HCT116 (cell line): Measurements from ENCODE around the gene SULT1A2. TPM values are rescaled to one million over a fixed set of nuclear protein-coding genes. Genes with fewer than 3 reads are reported as not detected.
A peak's percentile ranks its signal among the peaks of the same experiment; 100 is the strongest.
"Not testable (repeated sequence)": the region's sequence is repeated elsewhere in the genome, so short reads cannot be mapped to it uniquely, and the experiment has no call there.

Experiments
- ATAC-seq: fragments of 200-7000 bp; cut with Tn5 transposase; 2 replicates; pipeline ENCODE4 v1.9.1; 2020; ENCODE audit warnings: mild to moderate bottlenecking, moderate library complexity
- BruUV-seq: library from RNA; stranded (reverse); fragments of 400-500 nt; replicated peaks from 2 replicates; lab custom pipeline; 2021; lab: Mats Ljungman, UMichigan
- CTCF ChIA-PET: fragments of 300-600 bp; sonication (Branson Sonifier 250); formaldehyde crosslinking; loops from one replicate; lab custom pipeline; 2021; ENCODE audit warnings: antibody characterized with exemption; lab: Charles Lee
- POLR2A ChIA-PET: fragments of 300-600, 350-600 bp; sonication (Branson Sonifier 250); formaldehyde crosslinking; loops from one replicate; lab custom pipeline; 2021; ENCODE audit warnings: antibody characterized with exemption; lab: Charles Lee
- RAD21 ChIA-PET, 2 experiments: fragments of 300-600 bp; sonication (Branson Sonifier 250); formaldehyde crosslinking; loops; one replicate each; lab custom pipeline; 2023; ENCODE audit warnings: low total read pairs in 2 of 2; ENCODE audit not compliant: uncharacterized antibody in 2 of 2, unreplicated experiment in 2 of 2, low non-redundant PET in 1 of 2; lab: Charles Lee
- DNase-seq: peaks from one replicate; pipeline ENCODE4 v3.0.0-alpha.2; 2010; ENCODE audit warnings: low read depth, low spot score
- H2AFZ ChIP-seq: fragments of 200-600 bp; shearing (Covaris generic), sonication (generic); 2 replicates; pipeline ENCODE4 v1.6.1; 2017; ENCODE audit warnings: low read depth, mixed run types, mixed read lengths, antibody characterized with exemption, low read length; ENCODE audit not compliant: poor library complexity, severe bottlenecking
- H3K27ac ChIP-seq: 2 replicates; pipeline ENCODE4 v1.5.1; 2012; ENCODE audit warnings: low read depth, low read length
- H3K27me3 ChIP-seq: fragments of 200-600 bp; sonication (generic); 2 replicates; pipeline ENCODE4 v1.6.1; 2016; ENCODE audit warnings: mixed run types, low read length, mixed read lengths; ENCODE audit not compliant: insufficient read depth
- H3K36me3 ChIP-seq, 2 experiments: fragments of 200-500 bp in 1 of 2; fragments of 200-600 bp in 1 of 2; sonication (Bioruptor generic) in 1 of 2; sonication (generic) in 1 of 2; 2 replicates each; pipeline versions ENCODE4 v1.5.1 to v1.6.1; 2014 to 2016; ENCODE audit warnings: low read length in 2 of 2, inconsistent platforms in 1 of 2, mixed read lengths in 1 of 2, mixed run types in 1 of 2; ENCODE audit not compliant: insufficient read depth in 2 of 2, control insufficient read depth in 1 of 2
- H3K4me1 ChIP-seq, 2 experiments: fragments of 200-600 bp in 1 of 2; sonication (generic) in 1 of 2; 2 replicates each; pipeline versions ENCODE4 v1.5.1 to v1.6.1; 2012 to 2017; ENCODE audit warnings: low read length in 2 of 2, inconsistent platforms in 1 of 2, mild to moderate bottlenecking in 1 of 2, mixed read lengths in 1 of 2, mixed run types in 1 of 2, moderate library complexity in 1 of 2; ENCODE audit not compliant: insufficient read depth in 2 of 2, control insufficient read depth in 1 of 2
- H3K4me2 ChIP-seq: fragments of 200-600 bp; sonication (generic); 2 replicates; pipeline ENCODE4 v1.6.1; 2017; ENCODE audit warnings: mixed run types, low read length, mixed read lengths
- H3K4me3 ChIP-seq, 2 experiments: fragments of 200-600 bp in 1 of 2; sonication (generic) in 1 of 2; replicated peaks in 1 of 2; 2 replicates each; pipeline ENCODE4 v1.5.1; 2011 to 2016; ENCODE audit warnings: low read length in 2 of 2, control low read depth in 1 of 2, low read depth in 1 of 2, mild to moderate bottlenecking in 1 of 2, mixed read lengths in 1 of 2, mixed run types in 1 of 2
- H3K79me2 ChIP-seq: fragments of 200-600 bp; sonication (generic); 2 replicates; pipeline ENCODE4 v1.6.1; 2017; ENCODE audit warnings: mild to moderate bottlenecking, mixed run types, low read length, moderate library complexity, mixed read lengths; ENCODE audit not compliant: insufficient read depth
- H3K9ac ChIP-seq: fragments of 200-600 bp; sonication (generic); 2 replicates; pipeline ENCODE4 v1.6.1; 2016; ENCODE audit warnings: low read length, mixed read lengths
- H3K9me2 ChIP-seq: fragments of 200-600 bp; sonication (generic), shearing (Covaris generic); 2 replicates; pipeline ENCODE4 v1.6.1; 2017; ENCODE audit warnings: mixed run types, mild to moderate bottlenecking, moderate library complexity; ENCODE audit not compliant: insufficient read depth
- H3K9me3 ChIP-seq, 2 experiments: fragments of 200-500 bp in 1 of 2; fragments of 200-600 bp in 1 of 2; sonication (Bioruptor generic) in 1 of 2; sonication (generic) in 1 of 2; 2 replicates each; pipeline ENCODE4 v1.6.1; 2014 to 2017; ENCODE audit warnings: low read length in 2 of 2, mixed read lengths in 2 of 2, inconsistent platforms in 1 of 2, low read depth in 1 of 2, mild to moderate bottlenecking in 1 of 2, mixed run types in 1 of 2, moderate library complexity in 1 of 2; ENCODE audit not compliant: control insufficient read depth in 1 of 2, insufficient read depth in 1 of 2
- H4K20me1 ChIP-seq: fragments of 200-600 bp; sonication (generic), shearing (Covaris generic); 2 replicates; pipeline ENCODE4 v1.6.1; 2017; ENCODE audit warnings: mixed run types, mild to moderate bottlenecking, moderate library complexity; ENCODE audit not compliant: insufficient read depth
- ATF3 ChIP-seq: IDR thresholded peaks from 2 replicates; pipeline ENCODE4 v1.6.1; 2012
- POLR2A ChIP-seq: IDR thresholded peaks from 2 replicates; pipeline ENCODE4 v1.7.0; 2011; ENCODE audit warnings: borderline replicate concordance; ENCODE audit not compliant: insufficient read depth, insufficient read length; ENCODE audit errors: extremely low read depth
- POLR2AphosphoS5 ChIP-seq: IDR thresholded peaks from 2 replicates; pipeline ENCODE4 v1.6.1; 2011; ENCODE audit warnings: mild to moderate bottlenecking, low read depth, low read length, moderate library complexity
- RAD21 ChIP-seq: IDR thresholded peaks from 2 replicates; pipeline ENCODE4 v1.6.1; 2012; ENCODE audit warnings: low read depth, mild to moderate bottlenecking
- ZFX ChIP-seq: fragments of 450-650 bp; IDR thresholded peaks from 2 replicates; pipeline ENCODE4 v1.6.1; 2017
- intact Hi-C: fragments of 100-400 bp; cut with micrococcal nuclease; formaldehyde crosslinking; loops from 2 replicates; pipeline ENCODE4 v1.10.0; 2022
- total RNA-seq: library from RNA; stranded (reverse); gene quantifications from one replicate; pipeline ENCODE4 v1.2.1, GENCODE V29; 2021; ENCODE audit not compliant: unreplicated experiment
- TF ChIP-seq, protein P1 (sequence below), 3 experiments: fragments of 200-600 bp in 1 of 3; sonication (generic) in 1 of 3; IDR thresholded peaks in 2 of 3; conservative IDR thresholded peaks in 1 of 3; 2 replicates each; pipeline ENCODE4 v1.5.1; 2012 to 2017; ENCODE audit warnings: low read depth in 2 of 3, low read length in 2 of 3, antibody characterized with exemption in 1 of 3, borderline replicate concordance in 1 of 3, control low read depth in 1 of 3, mild to moderate bottlenecking in 1 of 3, mixed read lengths in 1 of 3, mixed run types in 1 of 3, moderate library complexity in 1 of 3; ENCODE audit not compliant: insufficient read depth in 1 of 3

The SULT1A2 gene
- total RNA-seq, 1 experiment from 2014 or later = 1.9 TPM

- TF ChIP-seq, protein P1, sequence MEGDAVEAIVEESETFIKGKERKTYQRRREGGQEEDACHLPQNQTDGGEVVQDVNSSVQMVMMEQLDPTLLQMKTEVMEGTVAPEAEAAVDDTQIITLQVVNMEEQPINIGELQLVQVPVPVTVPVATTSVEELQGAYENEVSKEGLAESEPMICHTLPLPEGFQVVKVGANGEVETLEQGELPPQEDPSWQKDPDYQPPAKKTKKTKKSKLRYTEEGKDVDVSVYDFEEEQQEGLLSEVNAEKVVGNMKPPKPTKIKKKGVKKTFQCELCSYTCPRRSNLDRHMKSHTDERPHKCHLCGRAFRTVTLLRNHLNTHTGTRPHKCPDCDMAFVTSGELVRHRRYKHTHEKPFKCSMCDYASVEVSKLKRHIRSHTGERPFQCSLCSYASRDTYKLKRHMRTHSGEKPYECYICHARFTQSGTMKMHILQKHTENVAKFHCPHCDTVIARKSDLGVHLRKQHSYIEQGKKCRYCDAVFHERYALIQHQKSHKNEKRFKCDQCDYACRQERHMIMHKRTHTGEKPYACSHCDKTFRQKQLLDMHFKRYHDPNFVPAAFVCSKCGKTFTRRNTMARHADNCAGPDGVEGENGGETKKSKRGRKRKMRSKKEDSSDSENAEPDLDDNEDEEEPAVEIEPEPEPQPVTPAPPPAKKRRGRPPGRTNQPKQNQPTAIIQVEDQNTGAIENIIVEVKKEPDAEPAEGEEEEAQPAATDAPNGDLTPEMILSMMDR (IDR thresholded peaks at IDR 0.05 in 2 of 3, conservative IDR thresholded peaks at IDR 0.05 in 1 of 3; ENCODE audit: borderline replicate concordance in 1 of 3, insufficient read depth in 1 of 3, low read depth in 2 of 3, low read length in 2 of 3) = no peak
Measured at GRCh38 chr16:28610595-28611191, 13.8 kb upstream of the SULT1A2 start (continued).

DNA sequence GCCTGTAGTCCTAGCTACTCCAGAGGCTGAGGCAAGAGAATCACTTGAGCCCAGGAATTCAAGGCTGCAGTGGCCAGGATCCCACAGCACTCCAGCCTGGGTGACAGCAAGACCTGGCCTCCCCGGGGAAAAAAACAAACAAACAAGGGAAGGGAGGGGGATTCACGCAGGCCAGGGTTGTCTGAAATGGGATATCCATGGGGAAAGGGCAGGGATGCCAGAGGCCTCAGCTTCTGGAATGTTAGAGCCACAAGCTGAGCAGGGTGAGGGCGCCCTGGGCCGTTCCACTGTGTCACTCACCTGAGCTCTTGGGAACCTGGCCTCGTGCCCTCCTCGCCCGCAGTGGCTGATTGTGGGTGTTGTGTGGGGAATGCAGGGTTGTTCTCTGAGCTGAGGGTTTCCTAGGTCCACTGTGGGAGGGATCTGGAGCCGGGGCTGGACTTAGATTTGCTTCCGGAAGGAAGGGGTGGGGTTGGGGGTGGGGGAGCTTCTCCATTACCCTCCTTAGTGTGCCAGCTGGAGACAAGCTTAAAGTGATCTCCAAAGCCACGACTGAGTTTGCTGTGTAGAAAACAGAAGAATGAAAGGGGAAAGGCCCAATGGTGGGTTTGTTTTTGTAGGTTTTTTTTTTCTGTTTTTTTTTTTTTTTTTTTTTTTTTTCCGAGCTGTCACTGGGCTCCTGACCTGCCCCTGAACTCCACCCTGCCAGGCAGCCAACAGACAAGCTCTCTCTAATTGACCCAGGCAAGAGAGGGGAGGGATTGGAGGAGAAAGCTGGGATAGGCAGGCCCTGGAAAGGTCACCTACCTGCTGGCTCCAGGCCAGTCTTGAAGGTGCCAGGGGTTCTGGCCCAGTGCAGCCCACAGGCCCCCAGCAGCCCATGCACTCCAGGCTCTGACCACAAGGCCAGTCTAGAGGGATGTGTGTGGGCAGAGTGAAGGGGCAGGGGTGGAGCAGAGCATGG, 13.1 kb upstream of the SULT1A2 start, which contains the start of gene SULT1A1:
SULT1A1 (minus strand) TSS at position 414 of the 964 bp plus-strand sequence. CDS start 1,189 bp downstream, outside the sequence.
- intact Hi-C loops = no loop called here
- H3K4me3 ChIP-seq = peak within 1 kb of the TSS; percentile 34 to 55
- H4K20me1 ChIP-seq = no peaks in the 10 kb centered on the region
- H3K9ac ChIP-seq = peak within 1 kb of the TSS; percentile 48; the same call in 1 of the 2 replicates
- no peaks in the 10 kb centered on the region; a peak in 1 of 4 replicates for H3K36me3 ChIP-seq
- TSS peak; percentile 66 for BruUV-seq
- no peaks in the 10 kb centered on the region for H3K9me2 ChIP-seq
- peaks cover 7 to 18% of the 10 kb centered on the region in 2 experiments; a peak in 3 of 4 replicates for H3K4me1 ChIP-seq
- H3K27ac ChIP-seq = peak within 1 kb of the TSS; percentile 65
- ChIA-PET POLR2A (interaction anchor here (1.0 to 2.0 kb wide), 3 partner anchors 13 to 212 kb away, joined by 3 to 7 read pairs (median 3); partner anchors contain the start of genes ATXN2L and SULT1A2), RAD21 (interaction anchor here in 1 of 2 experiments (1.0 kb wide), 1 partner anchor 13 kb away, joined by 3 read pairs; the partner anchor contains the start of gene SULT1A2), CTCF (interaction anchor here (0.6 to 1.6 kb wide), 4 partner anchors 12 to 1203 kb away, joined by 4 to 5 read pairs (median 4); no protein-coding TSS in a partner anchor)
- H3K79me2 ChIP-seq = no peaks in the 10 kb centered on the region
- no peaks in the 10 kb centered on the region for H3K9me3 ChIP-seq
- TF ChIP-seq POLR2A (no peak), ATF3 (no peak), RAD21 (no peak), ZFX (no peak), POLR2AphosphoS5 (peak; percentile 47)
- ATAC-seq (peak; percentile 68), DNase-seq (no peak)
- H2AFZ ChIP-seq = no peak within 1 kb of the TSS
- peak within 1 kb of the TSS; percentile 66 for H3K4me2 ChIP-seq
- H3K27me3 ChIP-seq = no peaks in the 10 kb centered on the region

DNA sequence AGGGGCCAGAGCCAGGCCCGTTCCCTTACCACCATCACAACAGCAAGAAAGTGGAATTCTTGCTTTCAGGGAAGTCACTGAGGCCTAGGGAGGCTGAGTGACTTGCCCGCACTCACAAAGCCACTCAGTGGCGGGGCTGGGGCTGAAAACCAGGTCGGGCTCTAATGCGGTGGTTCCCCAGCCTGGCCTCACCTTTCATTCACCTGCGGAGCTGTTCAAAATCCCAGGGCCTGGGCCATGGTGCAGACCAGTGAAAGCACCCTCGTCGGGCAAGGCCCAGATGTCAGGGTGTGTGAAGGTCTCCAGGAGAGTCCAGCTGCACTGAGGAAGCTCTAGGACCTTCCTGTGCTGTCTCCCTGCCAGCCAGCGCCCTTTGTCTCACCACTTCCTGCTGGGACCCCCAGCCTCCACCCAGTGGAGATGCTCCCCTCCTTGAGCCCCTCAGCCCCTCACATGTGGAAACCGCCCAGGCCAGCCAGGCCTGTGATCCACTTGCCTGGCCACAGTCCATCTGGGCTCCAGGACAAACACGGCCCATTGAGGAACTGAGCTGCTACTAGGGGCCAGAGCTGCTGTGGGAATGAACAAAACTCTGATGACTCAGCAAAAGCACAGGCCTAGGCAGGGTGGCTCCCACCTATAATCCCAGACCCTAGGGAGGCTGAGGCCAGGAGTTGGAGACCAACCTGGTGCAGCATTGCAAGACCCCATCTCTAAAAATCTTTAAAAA, 12.2 kb upstream of the SULT1A2 start:
- H3K36me3 ChIP-seq, H3K9me3 ChIP-seq, H2AFZ ChIP-seq, intact Hi-C loops, BruUV-seq, DNase-seq, H4K20me1 ChIP-seq, H3K27me3 ChIP-seq, H3K9me2 ChIP-seq, H3K79me2 ChIP-seq: not testable (repeated sequence)
- Histone ChIP-seq H3K4me2 (peak overlapping the region; percentile 66), H3K4me3 (peak overlapping the region; percentile 34 to 55), H3K4me1 (peaks cover 7 to 18% of the 10 kb centered on the region in 2 experiments; a peak in 3 of 4 replicates), H3K9ac (peak overlapping the region; percentile 48; the same call in 1 of the 2 replicates), H3K27ac (peak overlapping the region; percentile 65)
- 0 out of 2 replicates have a peak, but pooled peaks have one; percentile 3 for ATAC-seq
- RAD21 ChIA-PET = interaction anchor here in 1 of 2 experiments (1.0 kb wide), 1 partner anchor 12 kb away, joined by 3 read pairs; the partner anchor contains the start of gene SULT1A2
- POLR2A ChIA-PET = interaction anchor here (1.0 to 2.0 kb wide), 2 partner anchors 12 to 14 kb away, joined by 3 to 7 read pairs; partner anchors contain the start of gene SULT1A2
- CTCF ChIA-PET = interaction anchor here (1.6 kb wide), 1 partner anchor 282 kb away, joined by 4 read pairs; no protein-coding TSS in a partner anchor
